GM18861 (cell line): Measurements from ENCODE around the gene ATP8A1.
"Not testable (repeated sequence)": the region's sequence is repeated elsewhere in the genome, so short reads cannot be mapped to it uniquely, and the experiment has no call there.

Source experiments
- ATAC-seq: cut with Tn5 transposase; IDR thresholded peaks from one replicate; pipeline ENCODE4 v1.9.1; 2021; ENCODE audit not compliant: unreplicated experiment

ATP8A1 gene

DNA sequence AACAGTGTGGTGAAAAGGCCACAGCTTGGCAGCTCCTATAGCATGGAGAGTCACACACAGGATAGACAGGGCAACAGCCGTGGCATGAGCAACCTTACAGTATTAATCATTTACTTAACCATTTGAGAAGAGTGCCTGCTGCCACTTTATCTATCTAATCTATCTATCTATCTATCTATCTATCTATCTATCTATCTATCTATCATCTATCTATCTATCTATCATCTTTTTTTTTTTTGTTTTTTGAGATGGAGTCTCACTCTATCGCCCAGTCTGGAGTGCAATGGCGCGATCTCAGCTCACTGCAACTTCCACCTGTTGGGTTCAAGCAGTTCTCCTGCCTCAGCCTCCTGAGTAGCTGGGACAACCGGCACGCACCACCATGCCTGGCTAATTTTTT is 284.6 kb downstream of the ATP8A1 start:
- ATAC-seq = not testable (repeated sequence)

DNA sequence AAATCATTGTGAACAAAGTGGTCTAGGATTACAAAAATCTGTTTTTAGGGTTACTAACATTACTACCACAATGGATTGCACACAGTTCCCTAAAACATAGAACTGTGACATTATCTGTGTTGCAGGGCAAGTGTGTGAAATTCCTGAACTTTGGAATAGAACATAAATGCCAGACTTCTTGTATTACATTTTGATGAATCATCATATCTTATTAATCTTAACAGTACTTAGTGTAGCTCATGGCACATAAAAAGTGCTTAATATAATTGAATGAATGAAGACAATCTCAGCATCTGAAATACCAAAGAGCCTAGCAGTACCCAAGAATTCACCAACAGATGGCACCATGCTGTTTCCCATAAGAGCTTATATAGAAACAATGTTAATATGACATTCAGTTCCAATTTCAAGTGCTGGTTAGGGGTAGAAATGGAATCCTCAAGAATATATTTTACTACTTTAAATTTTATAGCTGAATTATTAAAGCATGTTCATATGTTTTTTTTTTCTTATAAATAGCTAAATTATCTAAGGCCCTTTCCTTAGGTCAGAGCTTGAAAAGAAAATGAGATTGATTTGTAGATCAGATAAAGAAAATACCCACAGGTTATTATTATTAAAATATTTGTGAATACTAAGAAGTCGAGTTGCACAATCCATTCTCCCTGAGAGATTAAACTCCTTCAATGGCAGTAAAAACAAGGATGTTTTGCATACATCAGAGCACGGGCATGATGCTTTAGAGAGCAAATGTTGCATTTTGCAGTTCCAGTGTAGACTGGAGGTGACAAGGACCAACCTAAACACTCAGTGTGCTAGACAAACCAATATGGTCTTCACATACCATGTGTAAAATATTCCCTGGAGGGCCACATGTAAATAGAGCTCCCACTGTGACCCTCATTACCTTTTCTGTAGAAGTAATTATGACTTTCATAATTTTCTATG is 285.3 kb downstream of the ATP8A1 start:
- no peak for ATAC-seq

DNA sequence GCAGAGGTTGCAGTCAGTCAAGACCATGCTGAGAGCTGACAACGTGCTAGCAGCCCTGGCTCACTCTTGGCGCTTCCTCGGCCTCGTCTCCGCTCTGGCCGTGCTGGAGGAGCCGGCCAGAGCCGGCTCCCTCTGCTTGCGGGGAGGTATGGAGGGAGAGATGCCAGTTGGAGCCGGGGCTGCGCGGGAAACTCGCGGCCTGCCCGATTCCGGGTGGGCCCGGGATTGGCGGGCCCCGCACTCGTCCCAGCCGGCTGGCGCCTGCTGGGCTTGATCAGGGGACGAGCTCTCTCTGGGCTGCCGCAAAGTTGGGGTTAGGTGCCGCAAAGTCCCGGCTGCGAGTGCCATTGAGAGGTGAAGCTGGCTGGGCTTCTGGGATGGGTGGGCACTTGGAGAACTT is 287.4 kb downstream of the ATP8A1 start:
- ATAC-seq = no peak

DNA sequence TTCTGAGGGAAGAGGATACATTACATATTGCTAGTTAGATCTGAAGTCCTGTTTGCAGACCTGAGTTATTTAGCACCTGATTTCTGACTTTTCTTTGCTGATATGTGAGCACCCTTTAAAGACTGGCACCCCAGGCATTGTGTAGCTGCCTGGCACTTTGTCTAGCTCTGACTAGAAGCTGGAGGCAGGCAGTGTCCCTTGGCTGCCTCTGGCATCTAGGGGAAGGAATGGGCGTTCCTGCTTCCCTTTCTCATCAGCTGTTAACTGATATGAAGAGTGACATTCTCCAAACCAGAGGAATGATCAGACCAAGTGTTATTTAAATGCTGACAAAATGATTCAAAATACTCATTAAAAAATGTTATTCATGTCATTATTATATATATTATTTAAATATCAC is 289.9 kb downstream of the ATP8A1 start:
- ATAC-seq = no peak

DNA sequence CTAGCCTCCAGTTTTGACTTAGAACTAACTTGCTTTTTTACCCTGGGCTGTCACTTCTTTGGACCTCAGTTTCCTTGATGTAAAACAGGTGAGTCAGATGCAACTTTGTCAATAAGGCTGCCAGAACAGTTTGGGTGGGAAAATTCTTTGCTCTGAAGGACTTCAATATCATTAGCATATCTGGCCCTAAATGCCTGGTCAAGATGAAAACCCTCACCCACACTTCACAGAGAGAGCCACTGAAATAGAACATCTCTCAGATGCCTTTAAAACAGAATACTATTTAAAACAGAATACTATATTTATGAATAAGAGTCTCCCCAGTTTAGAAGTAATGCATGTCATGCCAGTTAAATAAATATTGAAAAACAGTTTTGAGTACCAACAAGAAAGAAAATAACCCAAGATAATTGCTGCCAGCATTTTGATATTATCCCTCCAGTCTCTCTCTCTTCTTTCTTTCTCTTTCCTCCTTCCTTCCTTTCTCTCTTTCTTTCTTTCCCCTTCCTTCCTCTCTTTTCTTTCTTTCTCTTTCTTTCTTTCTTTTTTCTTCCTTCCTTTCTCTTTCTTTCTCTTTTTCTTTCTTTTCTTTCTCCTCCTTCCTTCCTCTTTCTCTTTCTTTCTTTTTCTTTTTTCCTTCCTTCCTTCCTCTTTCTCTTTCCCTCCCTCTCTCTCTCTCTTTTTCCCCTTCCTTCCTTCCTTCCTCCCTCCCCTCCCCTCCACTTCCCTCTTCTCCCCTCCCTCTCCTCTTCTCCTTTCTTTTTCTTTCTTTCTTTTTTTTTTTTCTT is 292.4 kb downstream of the ATP8A1 start:
- no peak for ATAC-seq

DNA sequence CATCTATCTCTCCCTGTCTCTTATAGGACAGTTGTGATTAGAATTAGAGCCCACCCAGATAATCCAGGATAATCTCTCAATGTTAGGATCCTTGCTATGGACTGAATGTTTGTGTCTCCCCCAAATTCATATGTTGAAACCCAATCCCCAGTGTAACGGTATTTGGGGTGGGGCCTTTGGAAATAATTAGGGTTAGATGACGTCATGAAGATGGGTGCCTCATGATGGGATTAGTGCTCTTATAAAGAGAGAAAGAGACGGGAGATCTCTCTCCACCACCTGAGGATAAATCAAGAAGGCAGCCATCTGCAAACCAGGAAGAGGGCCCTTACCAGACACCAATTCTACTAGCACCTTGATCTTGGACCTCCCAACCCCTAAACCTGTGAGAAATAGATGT is 293.3 kb downstream of the ATP8A1 start:
- no peak for ATAC-seq

DNA sequence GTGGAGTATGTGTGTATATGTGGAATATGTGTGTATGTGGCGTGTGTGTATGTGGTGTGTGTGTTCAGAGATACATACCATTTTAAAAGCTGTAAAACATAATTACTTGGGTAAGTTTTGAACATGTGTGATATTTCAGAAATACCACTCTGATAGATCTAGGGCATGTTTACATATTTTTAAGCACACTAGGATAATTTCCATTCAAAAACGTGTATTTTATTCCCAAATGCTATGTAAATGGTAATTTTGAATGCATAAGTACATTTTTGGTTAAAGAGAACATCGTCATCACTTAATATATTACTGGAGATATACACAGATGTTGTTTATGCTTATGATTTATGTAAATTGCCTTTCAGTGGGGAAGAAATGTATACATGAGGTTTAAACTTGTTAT is 294.3 kb downstream of the ATP8A1 start:
- no peak for ATAC-seq

DNA sequence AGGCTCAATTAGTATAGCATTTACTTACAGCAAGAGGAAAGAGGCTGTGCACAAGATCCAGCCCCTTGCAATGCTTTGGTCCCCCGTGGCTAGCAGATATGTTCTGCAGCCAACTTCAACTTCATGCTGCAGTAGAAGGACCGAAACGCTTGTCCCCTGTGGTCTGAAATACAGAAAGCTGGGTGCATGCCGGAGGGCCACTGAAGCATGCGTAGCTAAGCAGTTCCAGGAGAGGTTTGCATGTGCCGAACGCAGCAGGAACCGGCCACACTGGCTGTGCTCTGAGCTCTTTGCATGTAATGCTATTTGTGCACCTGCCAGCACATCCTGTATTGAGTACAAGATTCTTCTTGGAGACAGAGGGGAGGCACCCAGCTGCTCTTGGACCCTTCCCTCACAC is 295.4 kb downstream of the ATP8A1 start:
- no peak for ATAC-seq

DNA sequence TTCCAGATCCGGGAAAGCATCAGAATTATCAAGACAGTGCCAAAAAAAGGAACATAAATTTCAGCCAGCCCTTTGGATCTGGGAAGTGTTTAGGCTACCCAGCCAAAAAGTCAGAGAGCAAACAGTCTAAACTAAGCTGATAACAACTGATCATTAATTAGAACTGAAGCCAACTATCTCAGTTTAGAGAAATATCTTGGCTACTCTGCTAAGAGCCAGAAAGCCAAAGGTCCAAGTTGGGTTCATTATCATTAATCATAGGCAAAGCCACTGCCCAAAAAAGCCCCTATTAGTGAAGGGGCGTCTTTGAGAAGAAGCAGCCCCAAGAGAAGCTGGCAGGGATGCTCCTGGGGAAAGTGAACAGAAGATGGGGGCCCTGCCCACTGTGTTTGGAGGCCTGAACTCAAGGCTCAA is 296.6 kb downstream of the ATP8A1 start:
- ATAC-seq = no peak

DNA sequence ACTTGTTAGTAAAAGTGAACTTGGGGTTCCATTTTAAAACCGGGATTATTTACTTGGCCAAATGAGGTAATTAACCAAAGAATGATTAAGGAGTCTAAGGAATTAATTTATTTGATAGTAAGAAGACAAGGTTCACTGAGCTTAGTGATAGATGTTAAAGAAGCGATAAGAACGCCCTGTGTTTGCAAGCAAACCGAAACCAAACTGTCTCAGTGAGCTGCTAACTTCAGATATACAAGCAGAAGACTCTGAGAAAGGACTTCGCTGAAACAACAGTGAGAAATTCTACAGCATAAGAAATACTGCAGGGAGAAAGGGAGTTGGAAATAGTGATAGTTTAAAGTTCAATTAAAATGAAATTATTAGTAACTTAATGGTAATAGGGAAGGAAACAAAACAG is 297.2 kb downstream of the ATP8A1 start:
- no peak for ATAC-seq
